Upper lobe of left lung (tissue), 6 donors: ENCODE data around the gene ABCC4. TPM values are rescaled to one million over a fixed set of nuclear protein-coding genes. Genes with fewer than 3 reads are reported as not detected.

Experiments used
- ATAC-seq, 2 donors: fragments of 200-7000 bp; cut with Tn5 transposase; one replicate each; pipeline ENCODE4 v1.9.1; 2022; ENCODE audit warnings: mild to moderate bottlenecking in 2 of 2, moderate library complexity in 2 of 2; ENCODE audit not compliant: low FRiP score in 2 of 2
- DNase-seq, 2 donors: peaks; one replicate each; pipeline ENCODE4 v3.0.0-alpha.2; 2019 to 2020
- H3K27ac ChIP-seq, 4 donors: fragments of 200-600 bp; sonication (generic); one replicate each; pipeline ENCODE4 v1.5.1; 2016 to 2019
- H3K27me3 ChIP-seq, 4 donors: fragments of 200-600 bp; sonication (generic); one replicate each; pipeline ENCODE4 v1.5.1; 2017 to 2019
- H3K36me3 ChIP-seq, 4 donors: fragments of 200-600 bp; sonication (generic); one replicate each; pipeline ENCODE4 v1.5.1; 2016 to 2019
- H3K4me1 ChIP-seq, 4 donors: fragments of 200-600 bp; sonication (generic); one replicate each; pipeline ENCODE4 v1.5.1; 2018 to 2019
- H3K4me3 ChIP-seq, 4 donors: fragments of 200-600 bp; sonication (generic); one replicate each; pipeline ENCODE4 v1.5.1; 2017 to 2019; ENCODE audit warnings: mild to moderate bottlenecking in 2 of 4, moderate library complexity in 1 of 4
- H3K9me3 ChIP-seq, 4 donors: fragments of 200-600 bp; sonication (generic); one replicate each; pipeline ENCODE4 v1.5.1; 2018 to 2019
- CTCF ChIP-seq, 6 experiments: fragments of 450-650 bp in 4 of 6; fragments of 200-600 bp in 2 of 6; sonication (generic) in 2 of 6; IDR thresholded peaks; one replicate each; pipeline ENCODE4 v1.5.1; 2016 to 2019; ENCODE audit warnings: antibody characterized with exemption in 6 of 6
- EP300 ChIP-seq, 4 donors: sonication (generic); formaldehyde crosslinking; IDR thresholded peaks; one replicate each; pipeline ENCODE4 v1.5.1; 2017; ENCODE audit warnings: antibody characterized with exemption in 4 of 4, control low read depth in 2 of 4
- POLR2A ChIP-seq, 4 donors: fragments of 450-650 bp; IDR thresholded peaks; one replicate each; pipeline ENCODE4 v1.5.1; 2016 to 2017; ENCODE audit warnings: antibody characterized with exemption in 4 of 4, mild to moderate bottlenecking in 2 of 4
- POLR2AphosphoS5 ChIP-seq, 2 donors: sonication (generic); formaldehyde crosslinking; IDR thresholded peaks; one replicate each; pipeline ENCODE4 v1.5.1; 2017; ENCODE audit warnings: antibody characterized with exemption in 2 of 2
- WGBS, 2 donors: methylation state at CpG; one replicate each; pipeline ENCODE4 v1.1.5; 2017 to 2018; 5-methylcytosine and 5-hydroxymethylcytosine counted together
- total RNA-seq, 6 donors: library from RNA; depleted of rRNA in 4 of 6; stranded (reverse); fragments of >200 nt in 4 of 6; gene quantifications; one replicate each; pipeline versions ENCODE4 v1.1.0 to v1.2.1, GENCODE V29; 2016 to 2021
- donor health status: DM: no; HTN: no; CAD: no; lungs with moderate emphysema.
- donor health status: DM: no; HTN: yes; CAD: no; lungs with severe emphysema.

Gene ABCC4
- 10 to 100 TPM; 17.0 to 78.6 (median 31.9) TPM for total RNA-seq

- H3K4me3 ChIP-seq, result peak within 1 kb of the TSS; percentile 34 to 97 (median 82)
- DNase-seq (peak; percentile 78 to 95), ATAC-seq (peak; percentile 76 to 94)
- H3K36me3 ChIP-seq, result no peaks in the 10 kb centered on the region
- TF ChIP-seq CTCF (IDR thresholded peaks at IDR 0.05) (peak in 2 of 6 experiments; percentile 16 to 44), EP300 (IDR thresholded peaks at IDR 0.05) (no peak), POLR2A (IDR thresholded peaks at IDR 0.05) (peak in 2 of 4 donors; percentile 44 to 58), POLR2AphosphoS5 (IDR thresholded peaks at IDR 0.05) (peak in 1 of 2 donors; percentile 32)
- H3K4me1 ChIP-seq, result peaks cover 12 to 50% (median 36%) of the 10 kb centered on the region in 4 donors
- H3K9me3 ChIP-seq, result no peaks in the 10 kb centered on the region
- peak within 1 kb of the TSS; percentile 82 to 90 (median 86) for H3K27ac ChIP-seq
- 0 to 2% methylated on average over 15 to 56 of the region's 98 CpGs for WGBS, 2 donors
- H3K27me3 ChIP-seq, result peaks cover 0 to 4% (median 0%) of the 10 kb centered on the region in 4 donors
Observed at GRCh38 chr13:95301183-95301967, at the start of gene ABCC4. Gene ABCC4, minus strand, starts transcription at chr13:95301451. Its CDS starts 137 bp downstream, at chr13:95301314.

- no peaks in the 10 kb centered on the region for H3K9me3 ChIP-seq
- H3K4me3 ChIP-seq, result no peak overlapping the region
- H3K27me3 ChIP-seq, result no peaks in the 10 kb centered on the region
- H3K4me1 ChIP-seq, result peaks cover 0 to 4% (median under 1%) of the 10 kb centered on the region in 4 donors
- DNase-seq (no peak), ATAC-seq (no peak)
- no peaks in the 10 kb centered on the region for H3K36me3 ChIP-seq
- TF ChIP-seq POLR2AphosphoS5 (IDR thresholded peaks at IDR 0.05) (no peak), EP300 (IDR thresholded peaks at IDR 0.05) (no peak), POLR2A (IDR thresholded peaks at IDR 0.05) (no peak), CTCF (IDR thresholded peaks at IDR 0.05) (no peak)
- H3K27ac ChIP-seq, result no peak overlapping the region
- 56 to 65% methylated on average over 4 of the region's 4 CpGs for WGBS, 2 donors
Observed at GRCh38 chr13:95349267-95349666, 48.0 kb upstream of the ABCC4 start.

- TF ChIP-seq POLR2AphosphoS5 (IDR thresholded peaks at IDR 0.05) (no peak), EP300 (IDR thresholded peaks at IDR 0.05) (no peak), POLR2A (IDR thresholded peaks at IDR 0.05) (no peak), CTCF (IDR thresholded peaks at IDR 0.05) (no peak)
- Histone ChIP-seq H3K9me3 (no peaks in the 10 kb centered on the region), H3K27ac (no peak overlapping the region), H3K27me3 (no peaks in the 10 kb centered on the region), H3K4me3 (no peak overlapping the region), H3K36me3 (no peaks in the 10 kb centered on the region), H3K4me1 (no peaks in the 10 kb centered on the region)
- 33 to 61% methylated on average over 3 of the region's 3 CpGs for WGBS, 2 donors
- DNase-seq, result no peak
- ATAC-seq, result no peak
Observed at GRCh38 chr13:95343944-95344343, 42.7 kb upstream of the ABCC4 start.

- WGBS, 2 donors, result 89 to 92% methylated on average over 5 of the region's 5 CpGs
- Histone ChIP-seq H3K9me3 (no peaks in the 10 kb centered on the region), H3K36me3 (no peaks in the 10 kb centered on the region), H3K27ac (no peak overlapping the region), H3K4me3 (no peak overlapping the region), H3K4me1 (no peaks in the 10 kb centered on the region), H3K27me3 (no peaks in the 10 kb centered on the region)
- no peak for DNase-seq
- TF ChIP-seq POLR2A (IDR thresholded peaks at IDR 0.05) (no peak), EP300 (IDR thresholded peaks at IDR 0.05) (no peak), POLR2AphosphoS5 (IDR thresholded peaks at IDR 0.05) (no peak), CTCF (IDR thresholded peaks at IDR 0.05) (no peak)
- ATAC-seq, result no peak
Observed at GRCh38 chr13:95341441-95341840, 40.2 kb upstream of the ABCC4 start.
